T-helper 2 cell treated with Interferon-gamma antibody and Interleukin-4, amounts not matched to agents 5 μg/mL and 100 μg/mL, for 36 hours (primary cell): ENCODE data around the gene FZR1.

Source experiments
- DNase-seq: peaks from one replicate; pipeline ENCODE4 v3.0.0; 2021; ENCODE audit warnings: low spot score
- H3K27ac Mint-ChIP-seq: one replicate; pipeline ENCODE4 v1.8.0; 2021; ENCODE audit warnings: mild to moderate bottlenecking, mixed read lengths
- H3K27me3 Mint-ChIP-seq: one replicate; pipeline ENCODE4 v1.8.0; 2021; ENCODE audit warnings: low read depth, mixed read lengths
- H3K36me3 Mint-ChIP-seq: one replicate; pipeline ENCODE4 v1.8.0; 2021; ENCODE audit warnings: low read depth, mixed read lengths
- H3K4me1 Mint-ChIP-seq: one replicate; pipeline ENCODE4 v1.8.0; 2021; ENCODE audit warnings: low read depth, mixed read lengths
- H3K4me3 Mint-ChIP-seq: one replicate; pipeline ENCODE4 v1.8.0; 2022; ENCODE audit warnings: mild to moderate bottlenecking, moderate library complexity, mixed read lengths
- H3K9me3 Mint-ChIP-seq: one replicate; pipeline ENCODE4 v1.8.0; 2021; ENCODE audit warnings: mixed read lengths

The FZR1 gene

DNA sequence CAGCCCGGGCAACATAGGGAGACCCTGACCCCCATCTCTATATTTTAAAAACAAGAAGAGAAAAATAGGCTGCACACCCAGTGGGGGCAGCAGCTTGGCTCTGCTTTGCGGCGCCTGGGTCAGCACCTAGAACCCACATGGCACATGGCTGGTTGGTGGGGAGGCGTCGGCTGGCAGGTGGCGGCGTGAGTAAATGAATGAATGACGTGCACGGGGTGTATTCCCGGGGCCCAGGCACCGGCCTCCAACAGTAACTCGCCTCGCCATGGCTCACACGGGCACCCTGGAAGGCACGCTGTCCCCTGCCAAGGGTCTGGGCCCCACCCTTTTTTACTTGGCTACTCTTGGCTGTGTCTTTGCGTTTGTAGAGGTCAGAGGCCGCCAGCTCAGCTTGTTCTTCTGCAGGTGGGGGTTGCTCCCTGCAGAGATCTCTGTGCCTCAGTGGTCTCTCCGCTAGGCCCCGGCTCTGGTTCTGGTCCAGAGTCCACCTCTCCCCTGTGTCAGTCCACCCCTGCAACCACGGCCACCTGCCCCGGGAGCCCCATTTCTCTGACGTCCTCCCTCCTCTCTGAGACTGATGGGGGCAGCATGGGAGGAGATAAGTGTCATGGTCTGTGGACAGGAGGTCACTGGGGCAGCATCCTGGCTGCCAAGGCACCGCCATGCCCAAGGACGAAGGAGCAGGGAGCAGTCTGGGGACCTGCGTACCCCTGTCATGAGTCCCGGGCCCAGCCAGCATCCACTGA is 5.6 kb downstream of the FZR1 start:
- no peak overlapping the region for H3K27ac Mint-ChIP-seq
- peaks cover 26% of the 10 kb centered on the region for H3K36me3 Mint-ChIP-seq
- H3K27me3 Mint-ChIP-seq, result no peaks in the 10 kb centered on the region
- no peaks in the 10 kb centered on the region for H3K9me3 Mint-ChIP-seq
- no peak for DNase-seq
- H3K4me3 Mint-ChIP-seq, result no peak overlapping the region
- H3K4me1 Mint-ChIP-seq, result peaks cover 19% of the 10 kb centered on the region

DNA sequence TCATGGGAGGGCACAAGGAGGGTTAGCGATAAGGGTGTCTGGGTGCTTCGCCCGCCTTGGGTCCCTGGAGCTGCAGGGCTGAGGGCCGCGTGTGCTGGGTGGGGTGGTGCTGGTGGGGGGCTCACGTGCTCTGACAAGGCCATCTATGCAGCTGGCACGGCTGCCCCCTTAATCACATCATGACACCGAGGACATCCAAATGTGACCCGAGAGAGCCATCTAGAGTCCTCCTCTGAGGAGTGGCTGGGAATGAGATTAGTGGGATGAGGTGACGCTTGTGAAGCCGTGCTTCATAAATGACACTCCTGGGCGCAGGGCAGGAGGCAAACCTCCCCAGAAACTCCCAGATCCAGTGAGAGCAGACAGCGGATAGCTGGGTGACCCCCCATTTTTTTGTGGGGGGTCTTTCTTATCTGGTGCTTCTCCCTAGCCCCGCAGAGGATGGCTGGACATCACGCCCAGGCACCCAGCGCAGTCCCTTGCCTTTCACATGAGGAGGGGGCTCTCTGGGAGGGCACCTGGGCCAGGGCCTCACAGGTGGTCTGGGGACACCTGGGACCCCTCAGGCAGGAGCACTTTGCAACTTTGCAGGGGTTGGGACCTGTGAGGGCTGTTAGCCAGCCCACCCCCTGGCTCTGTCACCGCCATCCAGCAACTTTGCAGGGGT is 6.6 kb downstream of the FZR1 start:
- DNase-seq, result no peak

DNA sequence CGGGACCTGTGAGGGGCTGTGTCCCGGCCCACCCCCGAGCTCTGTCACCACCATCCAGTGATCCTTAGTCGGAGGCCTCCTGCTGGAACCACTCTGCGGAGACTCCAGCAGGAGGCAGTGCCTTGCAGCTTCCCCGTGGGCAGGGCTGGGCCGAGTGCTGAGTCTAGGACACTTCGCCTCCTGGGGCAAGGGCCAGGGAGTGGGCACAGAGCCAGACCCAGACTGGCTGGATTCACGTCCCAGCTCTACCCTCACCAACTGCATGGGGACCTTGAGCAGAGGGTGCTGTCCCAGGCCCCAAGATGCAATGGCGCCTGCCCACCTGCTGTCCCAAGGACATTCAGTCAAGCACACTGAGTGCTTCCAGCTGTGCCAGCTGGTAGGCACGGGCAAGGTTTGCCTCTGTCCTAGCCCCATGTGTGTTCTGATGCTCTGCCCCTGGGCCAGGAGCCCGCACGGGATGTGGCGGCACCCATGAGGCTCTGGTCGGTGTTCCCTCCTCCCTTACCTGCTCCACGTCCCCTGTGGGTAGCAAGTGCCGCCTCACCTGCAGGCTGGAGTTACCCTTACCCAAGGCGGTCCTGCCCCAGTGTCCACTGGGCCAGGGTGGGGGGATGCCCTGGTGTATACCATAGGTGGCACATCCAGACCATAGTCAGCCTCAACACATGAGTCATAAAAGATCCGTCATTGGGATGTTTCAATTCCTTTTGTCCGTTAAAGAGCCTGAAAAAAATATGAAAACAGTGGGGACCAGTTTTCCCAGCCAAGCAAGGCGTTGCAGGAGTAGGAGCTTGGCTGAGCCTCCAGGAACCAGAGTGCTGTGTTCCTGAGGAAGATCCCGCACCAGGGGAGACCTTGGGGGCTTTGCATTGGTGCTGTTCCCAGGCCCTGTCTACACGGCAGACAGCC is 7.4 kb downstream of the FZR1 start:
- DNase-seq, result no peak
- H3K9me3 Mint-ChIP-seq, result no peaks in the 10 kb centered on the region
- no peak overlapping the region for H3K4me3 Mint-ChIP-seq
- H3K27ac Mint-ChIP-seq, result no peak overlapping the region
- no peaks in the 10 kb centered on the region for H3K27me3 Mint-ChIP-seq
- H3K4me1 Mint-ChIP-seq, result peaks cover 8% of the 10 kb centered on the region
- peaks cover 13% of the 10 kb centered on the region for H3K36me3 Mint-ChIP-seq

More for the DNA sequence above, 6.6 kb downstream of the FZR1 start:
- no peak overlapping the region for H3K27ac Mint-ChIP-seq
- H3K4me3 Mint-ChIP-seq, result no peak overlapping the region
- H3K27me3 Mint-ChIP-seq, result no peaks in the 10 kb centered on the region
- H3K36me3 Mint-ChIP-seq, result peaks cover 16% of the 10 kb centered on the region
- no peaks in the 10 kb centered on the region for H3K9me3 Mint-ChIP-seq
- H3K4me1 Mint-ChIP-seq, result peaks cover 11% of the 10 kb centered on the region

DNA sequence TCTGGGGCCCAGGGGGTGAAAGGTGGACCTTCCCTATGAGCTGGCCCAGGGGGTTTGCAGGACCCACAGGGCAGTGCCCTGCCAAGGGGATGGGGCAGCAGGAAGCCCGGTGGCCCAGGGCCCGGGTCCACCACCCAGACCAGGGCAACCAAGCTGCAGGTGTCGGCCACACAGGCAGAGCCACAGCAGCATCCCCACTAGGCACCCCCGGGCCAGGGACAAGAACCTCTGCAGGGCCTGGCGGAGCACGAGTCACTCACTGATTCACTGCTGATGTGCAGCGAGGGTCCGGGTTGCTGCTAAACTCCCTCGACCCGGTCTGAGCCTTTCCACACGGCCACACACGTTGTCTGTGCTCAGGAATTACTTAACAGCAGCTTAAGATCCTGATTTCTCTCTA is 8.8 kb downstream of the FZR1 start:
- Mint-ChIP-seq H3K4me3 (no peak overlapping the region), H3K9me3 (no peaks in the 10 kb centered on the region)

DNA sequence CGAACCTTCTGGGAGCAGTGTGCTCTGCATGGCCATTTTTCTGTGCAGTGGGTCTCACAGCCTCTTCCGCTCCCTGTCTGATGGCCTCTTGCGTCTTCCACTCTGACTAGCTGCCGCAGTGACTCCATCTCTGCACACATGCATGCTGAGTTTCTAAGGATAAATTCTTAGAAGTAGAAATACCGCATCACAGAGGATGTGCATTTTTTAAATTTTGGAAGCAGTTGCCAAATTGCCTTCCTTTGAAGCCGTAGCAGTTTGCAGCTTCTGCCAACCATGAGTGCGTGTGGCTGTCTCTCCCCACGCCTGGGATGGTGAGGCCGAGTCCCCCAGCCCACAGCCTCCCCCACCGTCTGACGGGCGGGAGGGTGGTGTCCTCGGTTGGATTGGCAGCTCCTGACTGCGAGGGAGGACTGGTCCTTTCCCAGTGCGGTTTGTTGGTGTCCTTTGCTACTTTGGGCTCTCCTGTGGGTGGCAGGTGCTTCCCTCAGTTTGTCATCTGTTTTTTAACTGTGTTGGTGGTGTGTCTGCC is 9.8 kb downstream of the FZR1 start:
- peaks cover 3% of the 10 kb centered on the region for H3K4me1 Mint-ChIP-seq
- no peak for DNase-seq
- no peak overlapping the region for H3K4me3 Mint-ChIP-seq
- H3K27ac Mint-ChIP-seq, result no peak overlapping the region
- H3K27me3 Mint-ChIP-seq, result no peaks in the 10 kb centered on the region
- H3K36me3 Mint-ChIP-seq, result peaks cover 2% of the 10 kb centered on the region
- no peaks in the 10 kb centered on the region for H3K9me3 Mint-ChIP-seq

More for the DNA sequence above, 8.8 kb downstream of the FZR1 start:
- no peak overlapping the region for H3K27ac Mint-ChIP-seq
- peaks cover 2% of the 10 kb centered on the region for H3K36me3 Mint-ChIP-seq
- H3K4me1 Mint-ChIP-seq, result peaks cover 2% of the 10 kb centered on the region
- DNase-seq, result no peak
- H3K27me3 Mint-ChIP-seq, result no peaks in the 10 kb centered on the region

DNA sequence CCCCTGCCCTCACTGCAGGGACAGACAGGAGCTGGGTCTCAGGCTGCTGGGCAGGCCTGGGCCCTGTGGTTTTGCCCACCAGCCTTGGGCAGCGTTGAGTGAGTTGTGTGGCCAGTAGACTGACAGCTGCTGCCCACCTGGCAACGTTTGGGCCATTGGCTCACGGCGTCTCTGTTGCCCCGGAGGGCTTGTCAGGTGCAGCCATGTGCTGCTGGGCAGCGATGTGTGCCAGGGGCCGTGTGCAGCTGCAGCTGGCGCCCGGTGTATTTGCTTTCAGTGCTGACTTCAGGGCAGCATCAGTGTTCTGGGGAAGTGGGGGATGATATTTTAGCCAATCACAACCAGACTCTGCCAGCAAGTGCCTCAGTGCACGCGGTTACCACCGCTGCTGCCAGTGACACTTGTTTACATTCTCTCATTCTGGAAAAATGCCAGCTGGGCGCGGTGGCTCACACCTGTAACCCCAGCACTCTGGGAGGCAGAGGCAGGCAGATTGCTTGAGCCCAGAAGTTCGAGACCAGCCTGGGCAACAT is 10.6 kb downstream of the FZR1 start:
- H3K9me3 Mint-ChIP-seq, result no peaks in the 10 kb centered on the region
- no peaks in the 10 kb centered on the region for H3K27me3 Mint-ChIP-seq
- no peak for DNase-seq
- peaks cover 4% of the 10 kb centered on the region for H3K4me1 Mint-ChIP-seq
- no peak overlapping the region for H3K4me3 Mint-ChIP-seq
- H3K36me3 Mint-ChIP-seq, result peaks cover 5% of the 10 kb centered on the region
- H3K27ac Mint-ChIP-seq, result no peak overlapping the region

DNA sequence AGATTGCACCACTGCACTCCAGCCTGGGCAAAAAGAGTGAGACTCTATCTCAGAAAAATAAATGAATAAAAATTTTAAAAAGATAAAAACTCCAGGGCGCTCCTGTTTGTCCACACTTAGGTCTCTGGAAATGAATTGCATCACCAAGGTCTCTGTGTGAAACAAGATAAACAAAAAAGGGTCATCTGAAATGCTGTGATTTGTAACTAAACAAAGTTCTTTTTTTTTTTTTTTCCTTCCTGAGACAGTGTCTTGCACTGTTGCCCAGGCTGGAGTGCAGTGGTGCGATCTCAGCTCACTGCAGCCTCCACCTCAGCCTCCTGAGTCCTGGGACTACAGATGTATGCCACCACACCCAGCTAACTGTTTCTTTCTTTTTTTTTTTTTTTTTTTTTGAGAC is 11.5 kb downstream of the FZR1 start:
- H3K4me3 Mint-ChIP-seq, result no peak overlapping the region
- H3K4me1 Mint-ChIP-seq, result peaks cover 4% of the 10 kb centered on the region
- DNase-seq, result no peak
- peaks cover 9% of the 10 kb centered on the region for H3K36me3 Mint-ChIP-seq
- H3K27ac Mint-ChIP-seq, result no peak overlapping the region
- H3K9me3 Mint-ChIP-seq, result no peaks in the 10 kb centered on the region
- H3K27me3 Mint-ChIP-seq, result no peaks in the 10 kb centered on the region

DNA sequence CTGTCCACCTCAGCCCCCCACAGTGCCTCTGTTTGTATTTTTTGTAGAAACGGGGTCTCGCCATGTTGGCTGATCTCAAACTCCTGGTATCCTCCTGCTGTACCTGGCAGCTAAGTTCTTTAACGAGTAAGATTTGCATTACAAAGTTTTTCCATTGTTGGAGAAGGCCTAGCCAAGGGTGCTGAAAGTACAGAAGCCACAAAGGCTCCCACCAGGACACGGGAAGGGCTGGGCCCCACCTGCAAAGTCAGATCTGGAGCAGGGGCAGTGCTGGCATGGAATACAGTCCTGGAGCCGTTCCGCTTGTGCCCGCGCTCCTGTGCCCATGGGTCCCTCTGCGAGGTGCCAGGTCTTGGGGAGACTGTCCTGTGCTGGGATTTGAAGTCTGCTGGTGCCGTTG is 12.1 kb downstream of the FZR1 start:
- Mint-ChIP-seq H3K4me3 (no peak overlapping the region), H3K4me1 (peaks cover 4% of the 10 kb centered on the region), H3K9me3 (no peaks in the 10 kb centered on the region), H3K27me3 (no peaks in the 10 kb centered on the region), H3K27ac (no peak overlapping the region), H3K36me3 (peaks cover 9% of the 10 kb centered on the region)
- no peak for DNase-seq

DNA sequence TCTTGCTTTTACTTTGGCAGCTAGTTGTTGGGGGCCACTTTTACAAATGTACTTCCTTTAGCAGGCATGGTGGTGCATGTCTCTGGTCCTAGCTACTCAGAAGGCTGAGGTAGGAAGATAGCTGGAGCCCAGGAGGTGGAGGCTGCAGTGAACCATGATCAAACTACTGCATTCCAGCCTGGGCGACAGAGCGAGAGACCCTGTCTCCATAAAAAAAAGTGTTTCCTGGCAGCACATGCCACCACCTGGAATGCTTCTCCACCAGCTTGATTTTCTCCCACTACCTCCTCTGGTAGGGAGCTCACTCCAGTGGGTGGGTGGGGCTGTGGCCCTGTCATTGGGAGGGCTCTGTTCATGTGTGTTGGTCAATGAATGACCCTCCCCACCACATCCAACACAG is 12.5 kb downstream of the FZR1 start:
- no peak for DNase-seq
- H3K4me1 Mint-ChIP-seq, result peaks cover 4% of the 10 kb centered on the region
- no peak overlapping the region for H3K27ac Mint-ChIP-seq
- no peaks in the 10 kb centered on the region for H3K27me3 Mint-ChIP-seq
- H3K36me3 Mint-ChIP-seq, result peaks cover 9% of the 10 kb centered on the region
- H3K9me3 Mint-ChIP-seq, result no peaks in the 10 kb centered on the region
- H3K4me3 Mint-ChIP-seq, result no peak overlapping the region

DNA sequence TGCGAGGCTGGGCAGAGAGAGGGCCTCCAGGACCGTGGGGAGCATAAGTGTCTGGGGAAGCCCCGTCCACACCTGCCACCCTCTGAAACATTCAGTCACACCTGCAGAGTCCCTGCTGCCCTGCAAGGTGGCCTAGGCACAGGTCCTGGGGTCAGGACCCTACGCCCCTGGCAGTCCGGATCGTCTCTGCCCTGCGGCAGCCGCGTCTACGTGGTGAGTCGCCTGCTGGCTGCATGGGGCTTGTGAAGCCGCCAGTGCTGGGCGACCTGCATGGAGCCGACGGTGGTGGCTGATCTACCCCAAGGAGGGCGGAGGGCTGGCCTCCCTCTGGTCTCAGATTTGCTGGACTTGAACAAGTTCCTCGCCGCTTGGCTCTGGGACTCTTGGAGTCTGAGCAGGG is 13.0 kb downstream of the FZR1 start:
- peaks cover 12% of the 10 kb centered on the region for H3K36me3 Mint-ChIP-seq
- H3K27ac Mint-ChIP-seq, result no peak overlapping the region
- no peaks in the 10 kb centered on the region for H3K9me3 Mint-ChIP-seq
- DNase-seq, result no peak
- no peak overlapping the region for H3K4me3 Mint-ChIP-seq
- H3K27me3 Mint-ChIP-seq, result no peaks in the 10 kb centered on the region
- H3K4me1 Mint-ChIP-seq, result peaks cover 6% of the 10 kb centered on the region

DNA sequence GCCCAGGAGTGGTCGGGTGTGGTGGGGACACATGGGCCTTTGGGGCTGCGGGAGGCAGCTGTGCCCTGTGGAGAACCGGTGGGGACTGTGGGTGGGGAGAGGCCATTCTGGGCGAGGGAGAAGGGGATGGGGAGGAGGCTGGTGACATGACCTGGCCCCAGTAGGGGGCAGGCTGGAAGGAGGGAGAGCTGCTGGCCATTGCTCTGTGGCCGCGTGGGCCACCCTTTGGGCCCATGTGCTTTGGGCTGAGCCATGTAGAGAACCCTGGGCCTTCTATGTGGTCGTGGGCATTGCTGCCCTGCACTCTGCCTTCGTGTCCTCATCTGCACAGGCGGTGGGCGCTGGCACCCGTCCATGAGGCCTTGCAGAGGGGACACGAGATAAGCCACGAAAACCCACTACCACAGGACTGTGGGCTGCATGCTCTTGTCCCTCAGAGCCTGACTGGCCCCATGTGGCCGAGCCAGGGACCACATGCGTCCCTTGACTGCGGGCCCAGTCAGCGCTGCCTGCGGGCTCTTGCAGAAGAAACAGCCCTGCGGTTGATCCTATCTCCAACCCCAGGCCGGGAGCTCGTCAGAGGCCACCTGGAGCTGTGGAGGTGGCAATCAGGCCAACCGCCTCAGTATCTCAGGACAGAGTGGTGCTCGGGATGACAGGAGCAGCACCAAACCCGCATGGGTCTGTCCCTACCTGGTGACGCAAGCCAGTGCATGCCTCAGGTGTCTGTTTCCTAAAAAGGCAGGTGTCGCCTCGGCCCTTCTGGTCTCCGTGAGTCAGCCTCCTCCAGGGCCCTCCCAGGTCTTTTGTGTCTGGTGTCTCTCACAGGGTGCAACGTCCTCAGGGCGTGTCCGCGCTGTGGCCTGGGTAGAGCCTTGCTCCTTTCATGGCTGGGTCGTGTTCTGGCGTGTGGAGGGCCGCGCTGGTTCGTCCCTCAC is 14.3 kb downstream of the FZR1 start:
- Mint-ChIP-seq H3K4me1 (peaks cover 6% of the 10 kb centered on the region), H3K27ac (no peak overlapping the region), H3K4me3 (no peak overlapping the region), H3K27me3 (no peaks in the 10 kb centered on the region), H3K36me3 (peaks cover 15% of the 10 kb centered on the region), H3K9me3 (no peaks in the 10 kb centered on the region)
- no peak for DNase-seq

DNA sequence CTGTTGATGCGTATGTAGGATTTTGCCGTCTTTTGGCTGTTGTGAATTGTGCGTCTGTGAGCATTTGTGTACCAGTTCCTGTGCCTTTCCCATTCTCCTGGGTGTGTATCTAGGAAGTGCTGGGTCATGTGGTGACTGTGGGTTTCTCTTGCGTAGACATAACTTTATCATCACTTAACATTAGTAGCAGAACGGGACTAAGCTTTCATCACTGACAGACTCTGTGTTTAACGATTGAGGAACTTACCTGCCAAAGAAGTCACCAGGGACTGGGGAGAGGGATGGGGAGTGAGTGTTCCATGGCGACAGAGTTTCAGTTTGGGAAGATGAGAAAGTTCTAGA is 15.0 kb downstream of the FZR1 start:
- DNase-seq, result no peak
- Mint-ChIP-seq H3K36me3 (peaks cover 15% of the 10 kb centered on the region), H3K27me3 (no peaks in the 10 kb centered on the region), H3K4me1 (peaks cover 4% of the 10 kb centered on the region), H3K9me3 (no peaks in the 10 kb centered on the region), H3K4me3 (no peak overlapping the region), H3K27ac (no peak overlapping the region)
